HG03521 (cell line): ENCODE data around the gene ATP8B1.
"Not testable (repeated sequence)": the region's sequence is repeated elsewhere in the genome, so short reads cannot be mapped to it uniquely, and the experiment has no call there.

Experiments
- ATAC-seq: cut with Tn5 transposase; IDR thresholded peaks from one replicate; pipeline ENCODE4 v1.9.1; 2021; ENCODE audit warnings: mild to moderate bottlenecking, moderate library complexity; ENCODE audit not compliant: unreplicated experiment

ATP8B1 gene

GRCh38 chr18:57803103-57803969 is at the start of gene ATP8B1:
Gene ATP8B1 (minus strand): TSS chr18:57803315. CDS start chr18:57731807, 71,508 bp downstream.
- ATAC-seq = no peak

- no peak for ATAC-seq
Measured at GRCh38 chr18:57850063-57850462, 46.9 kb upstream of the ATP8B1 start.

GRCh38 chr18:57848374-57848773 is 45.3 kb upstream of the ATP8B1 start:
- ATAC-seq = not testable (repeated sequence)

GRCh38 chr18:57847431-57847830 is 44.3 kb upstream of the ATP8B1 start:
- not testable (repeated sequence) for ATAC-seq

- ATAC-seq = no peak
Measured at GRCh38 chr18:57846258-57846657, 43.1 kb upstream of the ATP8B1 start.

- no peak for ATAC-seq
Measured at GRCh38 chr18:57845605-57846074, 42.5 kb upstream of the ATP8B1 start.

GRCh38 chr18:57844319-57844718 is 41.2 kb upstream of the ATP8B1 start:
- ATAC-seq = no peak

- no peak for ATAC-seq
Measured at GRCh38 chr18:57843386-57843785, 40.3 kb upstream of the ATP8B1 start.

- ATAC-seq = peak; percentile 39
Measured at GRCh38 chr18:57841568-57841967, 38.5 kb upstream of the ATP8B1 start.

- ATAC-seq = no peak
Measured at GRCh38 chr18:57839942-57840381, 36.8 kb upstream of the ATP8B1 start.

- ATAC-seq = peak; percentile 79
Measured at GRCh38 chr18:57837917-57838548, 34.9 kb upstream of the ATP8B1 start.

GRCh38 chr18:57836557-57836956 is 33.4 kb upstream of the ATP8B1 start:
- no peak for ATAC-seq

- ATAC-seq = no peak
Measured at GRCh38 chr18:57835904-57836303, 32.8 kb upstream of the ATP8B1 start.

GRCh38 chr18:57834616-57835015 is 31.5 kb upstream of the ATP8B1 start:
- ATAC-seq = no peak

GRCh38 chr18:57833441-57834101 is 30.5 kb upstream of the ATP8B1 start:
- peak; percentile 44 for ATAC-seq

- no peak for ATAC-seq
Measured at GRCh38 chr18:57832730-57833129, 29.6 kb upstream of the ATP8B1 start.

- ATAC-seq = no peak
Measured at GRCh38 chr18:57831597-57832377, 28.7 kb upstream of the ATP8B1 start.

GRCh38 chr18:57827646-57828045 is 24.5 kb upstream of the ATP8B1 start:
- ATAC-seq = no peak

- ATAC-seq = no peak
Measured at GRCh38 chr18:57826252-57826651, 23.1 kb upstream of the ATP8B1 start.

GRCh38 chr18:57820583-57820982 is 17.5 kb upstream of the ATP8B1 start:
- ATAC-seq = not testable (repeated sequence)
